RWPE1 (cell line): ENCODE measurements around the gene POLG.
"Not testable (repeated sequence)": the region's sequence is repeated elsewhere in the genome, so short reads cannot be mapped to it uniquely, and the experiment has no call there.

ENCODE experiments used
- CTCF ChIA-PET: fragments of 350-600 bp; sonication (Branson Sonifier 250); formaldehyde crosslinking; extraction: SDS; loops from one replicate; lab custom pipeline; 2021; lab: Yijun Ruan, JAX
- POLR2A ChIA-PET: fragments of 400-600 bp; formaldehyde crosslinking; extraction: SDS; loops from one replicate; lab custom pipeline; 2020; ENCODE audit warnings: antibody characterized with exemption; ENCODE audit not compliant: low non-redundant PET; lab: Yijun Ruan, JAX
- DNase-seq: peaks from one replicate; pipeline ENCODE4 v3.0.0; 2012; ENCODE audit warnings: low spot score
- H3K27ac ChIP-seq: fragments of 450-650 bp; 2 replicates; pipeline ENCODE4 v1.5.1; 2017
- CTCF ChIP-seq: fragments of 450-650 bp; conservative IDR thresholded peaks from 2 replicates; pipeline ENCODE4 v1.5.1; 2017; ENCODE audit warnings: low read depth, mild to moderate bottlenecking

The POLG gene

GRCh38 chr15:89291934-89292438 is 42.6 kb downstream of the POLG start:
- DNase-seq = no peak
- CTCF ChIA-PET = no interaction called here
- POLR2A ChIA-PET = no interaction called here

GRCh38 chr15:89283201-89283600 is 51.4 kb downstream of the POLG start:
- no peak for DNase-seq
- TF ChIP-seq CTCF = no peak
- H3K27ac ChIP-seq = no peak overlapping the region
- ChIA-PET CTCF (no interaction called here), POLR2A (no interaction called here)

More at GRCh38 chr15:89291934-89292438, 42.6 kb downstream of the POLG start:
- no peak overlapping the region for H3K27ac ChIP-seq
- TF ChIP-seq CTCF = no peak

GRCh38 chr15:89282631-89283030 is 52.0 kb downstream of the POLG start:
- no peak for DNase-seq
- CTCF ChIA-PET = no interaction called here
- no peak for TF ChIP-seq CTCF
- H3K27ac ChIP-seq = no peak overlapping the region
- POLR2A ChIA-PET = no interaction called here

GRCh38 chr15:89278307-89278706 is 56.3 kb downstream of the POLG start:
- ChIA-PET POLR2A (no interaction called here), CTCF (no interaction called here)
- no peak overlapping the region for H3K27ac ChIP-seq
- DNase-seq = no peak
- no peak for TF ChIP-seq CTCF

GRCh38 chr15:89277281-89277680 is 57.3 kb downstream of the POLG start:
- POLR2A ChIA-PET, H3K27ac ChIP-seq, DNase-seq: not testable (repeated sequence)
- CTCF ChIA-PET = interaction anchor here (0.6 kb wide), 1 partner anchor 779 kb away, joined by 3 read pairs; no protein-coding TSS in a partner anchor
